A673 (cell line): ENCODE data around the gene CDH4.

Experiments used
- CTCF ChIP-seq: fragments of 300-800, 200-600 bp; sonication (generic); conservative IDR thresholded peaks from 2 replicates; pipeline ENCODE4 v1.5.1; 2017; ENCODE audit warnings: low read depth, mild to moderate bottlenecking, antibody characterized with exemption, low read length, moderate library complexity, mixed read lengths
- EZH2 ChIP-seq: fragments of 200-600 bp; sonication (generic); IDR thresholded peaks from 2 replicates; pipeline ENCODE4 v1.6.1; 2017; ENCODE audit warnings: borderline replicate concordance, low read depth, mild to moderate bottlenecking, mixed read lengths, antibody characterized with exemption, low read length; ENCODE audit not compliant: poor library complexity, severe bottlenecking

DNA sequence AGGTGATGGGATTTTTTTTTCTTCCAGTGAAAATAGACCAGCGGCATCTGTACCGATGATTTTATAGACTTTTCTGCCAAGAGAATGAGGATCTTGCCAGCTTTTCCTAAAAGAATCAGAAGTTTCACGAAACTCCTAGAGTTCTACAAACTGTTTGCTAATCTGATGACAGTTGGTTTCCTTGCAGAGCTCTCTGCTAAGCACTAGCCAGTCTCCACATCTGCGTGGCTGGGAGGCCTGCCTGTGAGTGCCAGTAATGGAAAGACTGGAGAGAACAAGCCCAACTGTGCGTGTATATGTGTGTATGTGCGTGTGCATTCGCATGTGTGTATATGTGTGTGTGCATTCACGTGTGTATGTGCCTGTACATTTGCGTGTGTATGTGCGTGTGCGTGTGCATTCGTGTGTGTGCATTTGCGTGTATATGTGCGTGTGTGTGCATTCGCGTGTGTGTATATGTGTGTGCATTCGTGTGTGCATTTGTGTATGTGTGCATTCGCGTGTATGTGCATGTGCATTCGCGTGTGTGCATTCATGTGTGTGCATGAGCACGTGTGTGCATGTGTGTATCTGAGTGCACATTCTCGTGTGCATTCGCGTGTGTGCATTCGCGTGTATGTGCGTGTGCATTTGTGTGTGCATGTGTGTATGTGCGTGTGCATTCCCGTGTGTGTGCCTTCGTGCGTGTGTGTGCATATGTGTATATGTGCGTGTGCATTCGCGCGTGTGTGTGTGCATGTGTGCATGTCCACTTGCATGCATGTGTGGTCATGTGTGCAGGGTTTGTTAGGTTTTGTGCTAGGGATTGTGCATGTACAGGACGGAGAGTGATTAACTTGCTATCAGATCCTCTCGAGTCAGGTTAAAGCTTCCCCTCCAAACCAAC lies 434.2 kb downstream of the CDH4 start:
- TF ChIP-seq CTCF (no peak), EZH2 (no peak)
